SU-DHL-6 (cell line): ENCODE results near the gene SAFB.
"Not testable (repeated sequence)": the region's sequence is repeated elsewhere in the genome, so short reads cannot be mapped to it uniquely, and the experiment has no call there.

Source experiments
- CTCF ChIP-seq: fragments of 200-600 bp; sonication (generic); IDR thresholded peaks from one replicate; pipeline ENCODE4 v1.5.1; 2017; ENCODE audit warnings: antibody characterized with exemption, mild to moderate bottlenecking, low read length, moderate library complexity; ENCODE audit not compliant: insufficient read depth, poor library complexity, severe bottlenecking
- EZH2phosphoT487 ChIP-seq: fragments of 200-600 bp; sonication (generic), shearing (Covaris generic); conservative IDR thresholded peaks from 2 replicates; pipeline ENCODE4 v1.6.1; 2018; ENCODE audit warnings: mild to moderate bottlenecking, antibody characterized with exemption, low read length, moderate library complexity, mixed read lengths

GRCh38 chr19:5608766-5609165 lies 14.1 kb upstream of the SAFB start:
- TF ChIP-seq EZH2phosphoT487, CTCF: not testable (repeated sequence)
